SK-N-MC (cell line): Measurements from ENCODE around the gene VDAC1.

Experiments
- DNase-seq: peaks from one replicate; pipeline ENCODE4 v3.0.0-alpha.2; 2011; ENCODE audit warnings: low read depth, low spot score
- H3K27ac ChIP-seq: fragments of 200-600 bp; sonication (generic); 2 replicates; pipeline ENCODE4 v1.5.1; 2016; ENCODE audit warnings: mixed run types
- H3K36me3 ChIP-seq: fragments of 200-600 bp; sonication (generic); 2 replicates; pipeline ENCODE4 v1.6.1; 2017; ENCODE audit warnings: antibody characterized with exemption, low read length, mixed read lengths; ENCODE audit not compliant: insufficient read depth
- H3K4me3 ChIP-seq: fragments of 200-600 bp; sonication (generic); 2 replicates; pipeline ENCODE4 v1.5.1; 2016
- H3K9ac ChIP-seq: fragments of 200-600 bp; sonication (generic); 2 replicates; pipeline ENCODE4 v1.8.0; 2017; ENCODE audit warnings: mixed run types, mixed read lengths; ENCODE audit not compliant: insufficient read length
- H3K9me3 ChIP-seq: fragments of 200-600 bp; sonication (generic); 2 replicates; pipeline ENCODE4 v1.6.1; 2017; ENCODE audit warnings: low read depth, mild to moderate bottlenecking, antibody characterized with exemption, low read length, moderate library complexity, mixed read lengths
- EZH2 ChIP-seq: fragments of 200-600 bp; sonication (generic); IDR thresholded peaks from one replicate; pipeline ENCODE4 v1.6.1; 2017; ENCODE audit warnings: antibody characterized with exemption
- FOXP2 ChIP-seq: optimal IDR thresholded peaks from 2 replicates; pipeline ENCODE3; 2011; ENCODE audit warnings: mild to moderate bottlenecking, moderate library complexity; ENCODE audit not compliant: insufficient read depth; ENCODE audit errors: extremely low read length, control extremely low read depth
- POLR2AphosphoS5 ChIP-seq: IDR thresholded peaks from 2 replicates; pipeline ENCODE4 v1.6.1; 2012; ENCODE audit warnings: mild to moderate bottlenecking, low read depth, low read length, borderline replicate concordance

The VDAC1 gene

DNA sequence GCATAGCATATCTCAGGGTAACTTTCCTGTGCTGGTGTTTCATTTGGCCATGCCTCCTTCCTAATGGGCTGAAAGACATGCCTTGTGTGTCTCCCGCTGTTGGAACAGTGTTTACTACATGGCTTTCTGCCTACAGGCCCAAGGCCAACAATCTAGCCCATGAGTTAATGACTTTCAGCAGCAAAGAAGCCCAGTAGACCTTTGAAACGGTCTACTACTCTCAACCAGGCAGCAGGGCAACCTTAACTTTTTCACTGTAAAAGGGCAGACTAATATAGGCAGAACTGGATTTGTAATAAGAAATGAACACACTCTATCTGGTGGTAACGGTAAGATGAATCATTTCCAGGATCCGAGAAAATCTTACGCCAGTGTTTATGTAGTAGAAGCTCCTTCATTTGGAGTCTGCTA, 57.3 kb downstream of the VDAC1 start:
- Histone ChIP-seq H3K36me3 (no peaks in the 10 kb centered on the region), H3K9ac (no peak overlapping the region), H3K27ac (no peak overlapping the region), H3K4me3 (no peak overlapping the region), H3K9me3 (no peaks in the 10 kb centered on the region)
- no peak for TF ChIP-seq EZH2
- TF ChIP-seq FOXP2 = no peak
- no peak for TF ChIP-seq POLR2AphosphoS5
- DNase-seq = no peak

GRCh38 chr5:133945568-133945967, 59.2 kb downstream of the VDAC1 start:
- Histone ChIP-seq H3K27ac (no peak overlapping the region), H3K36me3 (no peaks in the 10 kb centered on the region), H3K4me3 (no peak overlapping the region), H3K9me3 (no peaks in the 10 kb centered on the region), H3K9ac (no peak overlapping the region)
- TF ChIP-seq FOXP2 (no peak), EZH2 (no peak), POLR2AphosphoS5 (no peak)
- no peak for DNase-seq

- no peak for DNase-seq
- no peak for TF ChIP-seq FOXP2
- TF ChIP-seq EZH2 = no peak
- TF ChIP-seq POLR2AphosphoS5 = no peak
- Histone ChIP-seq H3K27ac (no peak overlapping the region), H3K36me3 (no peaks in the 10 kb centered on the region), H3K9ac (no peak overlapping the region), H3K4me3 (no peak overlapping the region), H3K9me3 (no peaks in the 10 kb centered on the region)
Observed at GRCh38 chr5:133944263-133945185, 60.3 kb downstream of the VDAC1 start.

DNA sequence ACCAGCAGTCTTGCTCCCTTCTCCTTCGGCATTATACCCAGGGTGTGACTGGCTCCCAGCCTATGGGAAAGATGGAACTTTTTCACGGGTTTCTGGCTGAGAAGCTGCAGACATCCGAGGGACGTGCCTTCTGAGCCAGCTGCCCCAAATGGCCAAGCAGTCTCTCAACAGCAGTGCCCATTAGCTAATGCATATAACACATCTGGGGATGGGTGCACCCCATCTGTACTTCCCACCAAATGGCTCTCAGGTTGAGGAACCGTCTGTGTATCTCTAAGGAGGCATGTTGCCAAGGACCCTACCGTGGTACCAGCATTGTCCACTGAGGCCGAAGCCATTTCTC, 61.3 kb downstream of the VDAC1 start:
- Histone ChIP-seq H3K9me3 (no peaks in the 10 kb centered on the region), H3K36me3 (no peaks in the 10 kb centered on the region), H3K9ac (no peak overlapping the region), H3K4me3 (no peak overlapping the region), H3K27ac (no peak overlapping the region)
- no peak for DNase-seq
- TF ChIP-seq FOXP2 = no peak
- TF ChIP-seq EZH2 = no peak
- TF ChIP-seq POLR2AphosphoS5 = no peak

GRCh38 chr5:133942614-133943474, 61.9 kb downstream of the VDAC1 start:
- DNase-seq = no peak

GRCh38 chr5:133941456-133942196, 63.1 kb downstream of the VDAC1 start:
- Histone ChIP-seq H3K4me3 (no peak overlapping the region), H3K36me3 (no peaks in the 10 kb centered on the region), H3K27ac (no peak overlapping the region), H3K9me3 (no peaks in the 10 kb centered on the region), H3K9ac (no peak overlapping the region)
- TF ChIP-seq EZH2 = no peak
- TF ChIP-seq FOXP2 = no peak
- TF ChIP-seq POLR2AphosphoS5 = no peak
- no peak for DNase-seq

More at GRCh38 chr5:133942614-133943474, 61.9 kb downstream of the VDAC1 start:
- TF ChIP-seq FOXP2 (no peak), POLR2AphosphoS5 (no peak), EZH2 (no peak)
- Histone ChIP-seq H3K27ac (no peak overlapping the region), H3K9ac (no peak overlapping the region), H3K4me3 (no peak overlapping the region), H3K36me3 (no peaks in the 10 kb centered on the region), H3K9me3 (no peaks in the 10 kb centered on the region)

- TF ChIP-seq EZH2 = no peak
- TF ChIP-seq FOXP2 = no peak
- no peak for TF ChIP-seq POLR2AphosphoS5
- Histone ChIP-seq H3K9ac (no peak overlapping the region), H3K36me3 (no peaks in the 10 kb centered on the region), H3K27ac (no peak overlapping the region), H3K4me3 (no peak overlapping the region), H3K9me3 (no peaks in the 10 kb centered on the region)
- DNase-seq = no peak
Observed at GRCh38 chr5:133939668-133940067, 65.1 kb downstream of the VDAC1 start.

DNA sequence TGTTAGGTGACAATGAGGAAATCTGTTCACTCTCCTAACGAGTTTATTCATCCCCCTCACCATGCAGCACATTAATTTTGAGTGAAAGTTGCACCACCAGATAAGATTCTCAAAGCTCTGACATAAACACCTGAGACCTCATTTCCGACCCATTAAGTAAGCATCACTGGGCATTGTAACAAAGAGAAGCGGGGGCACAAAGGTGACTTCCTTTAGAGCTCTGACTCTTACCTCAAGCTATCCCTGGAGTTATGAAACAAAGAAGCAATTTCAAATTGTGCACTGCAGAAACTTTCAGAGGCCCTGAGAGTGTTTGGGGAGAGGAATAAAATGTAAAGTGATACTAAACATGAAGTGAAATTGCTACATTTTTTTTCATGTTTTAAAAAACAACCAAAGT, 65.8 kb downstream of the VDAC1 start:
- H3K36me3 ChIP-seq = no peaks in the 10 kb centered on the region
- TF ChIP-seq POLR2AphosphoS5 = no peak
- TF ChIP-seq EZH2 = no peak
- no peak for TF ChIP-seq FOXP2
- H3K27ac ChIP-seq = no peak overlapping the region
- H3K9ac ChIP-seq = no peak overlapping the region
- H3K9me3 ChIP-seq = no peaks in the 10 kb centered on the region
- H3K4me3 ChIP-seq = no peak overlapping the region
- no peak for DNase-seq
